Activated CD4-positive, alpha-beta T cell treated with anti-CD3 and anti-CD28 coated beads for 48 hours (primary cell): ENCODE results near the gene RFX7.

Source experiments
- DNase-seq: peaks from one replicate; pipeline ENCODE4 v3.0.0-alpha.2; 2020

RFX7 gene

GRCh38 chr15:56042498-56042897 is 201.2 kb downstream of the RFX7 start:
- DNase-seq: no peak

- DNase-seq: no peak
These were observed 201.6 kb downstream of the RFX7 start for GRCh38 chr15:56042031-56042430.

GRCh38 chr15:56040081-56041035 is 203.3 kb downstream of the RFX7 start:
- DNase-seq: peak; percentile 40

- DNase-seq: no peak
These were observed 205.0 kb downstream of the RFX7 start for GRCh38 chr15:56038707-56039106.

GRCh38 chr15:56038015-56038414 is 205.7 kb downstream of the RFX7 start:
- peak; percentile 24 for DNase-seq
